GM23248 (cell line): ENCODE results near the gene RGS17. TPM values are rescaled to one million over a fixed set of nuclear protein-coding genes. Genes with fewer than 3 reads are reported as not detected.

Experiments
- DNase-seq: peaks from one replicate; pipeline ENCODE4 v3.0.0-alpha.2; 2015
- H2AFZ ChIP-seq: fragments of 200-600 bp; sonication (generic); 2 replicates; pipeline ENCODE4 v1.6.1; 2016; ENCODE audit warnings: antibody characterized with exemption
- H3F3A ChIP-seq: fragments of 200-600 bp; sonication (generic); 2 replicates; pipeline ENCODE4 v1.6.1; 2016; ENCODE audit warnings: mild to moderate bottlenecking, antibody characterized with exemption, mixed run types; ENCODE audit not compliant: insufficient read depth
- H3K27ac ChIP-seq: fragments of 200-600 bp; sonication (generic); 2 replicates; pipeline ENCODE4 v1.5.1; 2016; ENCODE audit warnings: mild to moderate bottlenecking
- H3K27me3 ChIP-seq: fragments of 200-600 bp; sonication (generic); replicated peaks from 2 replicates; pipeline ENCODE4 v1.6.1; 2016; ENCODE audit warnings: mild to moderate bottlenecking; ENCODE audit not compliant: insufficient read depth
- H3K36me3 ChIP-seq: fragments of 200-600 bp; sonication (generic); 2 replicates; pipeline ENCODE4 v1.6.1; 2016; ENCODE audit warnings: low read depth, mild to moderate bottlenecking
- H3K4me1 ChIP-seq: fragments of 200-600 bp; sonication (generic); 2 replicates; pipeline ENCODE4 v1.6.1; 2016; ENCODE audit warnings: mild to moderate bottlenecking; ENCODE audit not compliant: insufficient read depth
- H3K4me2 ChIP-seq: fragments of 200-600 bp; sonication (generic); one replicate; pipeline ENCODE4 v1.6.1; 2016; ENCODE audit warnings: mild to moderate bottlenecking; ENCODE audit not compliant: unreplicated experiment
- H3K4me3 ChIP-seq: fragments of 200-600 bp; sonication (generic); 2 replicates; pipeline ENCODE4 v1.5.1; 2016; ENCODE audit warnings: mild to moderate bottlenecking
- H3K79me2 ChIP-seq: fragments of 200-600 bp; sonication (generic); 2 replicates; pipeline ENCODE4 v1.6.1; 2016; ENCODE audit warnings: mild to moderate bottlenecking; ENCODE audit not compliant: insufficient read depth
- H3K9ac ChIP-seq: fragments of 200-600 bp; sonication (generic); 2 replicates; pipeline ENCODE4 v1.6.1; 2016; ENCODE audit warnings: mild to moderate bottlenecking
- H3K9me2 ChIP-seq: fragments of 200-600 bp; sonication (generic); 2 replicates; pipeline ENCODE4 v1.6.1; 2016; ENCODE audit warnings: mixed run types, mild to moderate bottlenecking, moderate library complexity; ENCODE audit not compliant: insufficient read depth
- H3K9me3 ChIP-seq: fragments of 200-600 bp; sonication (generic); one replicate; pipeline ENCODE4 v1.6.1; 2017; ENCODE audit warnings: low read depth
- H4K20me1 ChIP-seq: fragments of 200-600 bp; sonication (generic); 2 replicates; pipeline ENCODE4 v1.6.0; 2016; ENCODE audit not compliant: insufficient read depth
- EZH2 ChIP-seq: fragments of 200-600 bp; sonication (generic); IDR thresholded peaks from 2 replicates; pipeline ENCODE4 v1.6.1; 2018; ENCODE audit warnings: antibody characterized with exemption, mild to moderate bottlenecking; ENCODE audit not compliant: insufficient read depth, poor library complexity, severe bottlenecking
- EZH2phosphoT487 ChIP-seq: fragments of 200-600 bp; sonication (generic); IDR thresholded peaks from 2 replicates; pipeline ENCODE4 v1.6.1; 2018; ENCODE audit warnings: antibody characterized with exemption, moderate library complexity, mild to moderate bottlenecking, low read depth; ENCODE audit not compliant: insufficient read depth
- WGBS, 2 experiments: methylation state at CpG; one replicate each; pipeline ENCODE4 v1.1.6; 2015 to 2017; ENCODE audit warnings: low lambda C conversion rate in 2 of 2, low coverage in 1 of 2; ENCODE audit errors: missing lambda C conversion rate in 2 of 2; 5-methylcytosine and 5-hydroxymethylcytosine counted together
- in situ Hi-C: fragments of 300-500 bp; cut with MboI; formaldehyde crosslinking; loops from 2 replicates; pipeline ENCODE4 v1.15.0; 2020
- polyA plus RNA-seq: library from polyadenylated mRNA; unstranded; fragments of >200 nt; fragmentation: Nextera tagmentation; extraction: Ambion mirVana; gene quantifications from 2 replicates; pipeline ENCODE4 v1.2.1, GENCODE V29; 2016
- total RNA-seq: library from RNA; depleted of rRNA; stranded (reverse); fragments of >200 nt; shearing (Covaris generic); gene quantifications from 2 replicates; pipeline ENCODE4 v1.2.3, GENCODE V29; 2014

Gene RGS17
- total and polyA plus RNA-seq, 2 experiments from 2014 or later, result 0.36 to 1.1 TPM

- peaks cover 33% of the 10 kb centered on the region for H3K4me1 ChIP-seq
- H3K9me3 ChIP-seq, result no peaks in the 10 kb centered on the region
- no peaks in the 10 kb centered on the region for H4K20me1 ChIP-seq
- H3F3A ChIP-seq, result peaks cover 15% of the 10 kb centered on the region
- H3K36me3 ChIP-seq, result no peaks in the 10 kb centered on the region
- H3K4me3 ChIP-seq, result no peak overlapping the region
- in situ Hi-C loops, result no loop called here
- TF ChIP-seq EZH2phosphoT487, result no peak
- TF ChIP-seq EZH2, result no peak
- H3K79me2 ChIP-seq, result no peaks in the 10 kb centered on the region
- H3K4me2 ChIP-seq, result no peak overlapping the region
- no peak overlapping the region for H3K27ac ChIP-seq
- no peak for DNase-seq
- no peak overlapping the region for H2AFZ ChIP-seq
- H3K9ac ChIP-seq, result no peak overlapping the region
- H3K9me2 ChIP-seq, result no peaks in the 10 kb centered on the region
- no peaks in the 10 kb centered on the region for H3K27me3 ChIP-seq
These were observed 43.6 kb downstream of the RGS17 start for GRCh38 chr6:153087436-153087835.

DNA sequence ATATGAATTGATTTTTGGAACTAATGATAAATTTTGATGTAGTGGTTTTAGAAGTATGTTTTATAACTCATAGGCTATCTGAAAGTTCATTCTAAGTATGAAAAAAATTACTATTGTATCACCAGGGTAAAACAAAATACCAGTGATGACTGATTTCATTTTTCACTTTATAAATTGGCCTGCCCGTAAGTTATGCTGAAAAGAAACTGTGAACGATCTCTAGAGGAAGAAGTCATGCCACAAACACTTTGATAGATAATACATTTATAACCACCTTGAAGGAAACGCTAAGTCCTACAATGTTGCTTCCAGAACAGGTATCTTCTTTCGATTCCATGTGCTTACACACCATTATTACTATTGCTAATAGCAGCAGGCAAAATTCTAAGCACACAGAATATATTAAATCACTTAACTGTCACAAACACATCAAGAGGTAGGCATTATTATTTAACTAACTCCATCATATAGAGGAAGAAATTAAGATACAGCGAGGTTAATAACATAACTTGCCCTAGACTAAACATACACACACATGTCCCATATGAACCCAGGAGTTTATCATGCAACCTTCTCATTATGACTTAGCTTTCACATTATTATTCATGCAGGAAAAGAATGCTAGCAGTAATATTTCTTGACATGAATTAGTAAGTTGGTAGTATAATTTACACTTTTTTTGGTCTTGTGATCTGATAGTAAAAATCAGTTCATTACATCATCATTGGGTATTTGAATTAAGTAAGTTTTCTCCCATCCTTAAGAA, 44.7 kb downstream of the RGS17 start:
- no peaks in the 10 kb centered on the region for H4K20me1 ChIP-seq
- no peak for DNase-seq
- no peaks in the 10 kb centered on the region for H3K9me2 ChIP-seq
- no peak overlapping the region for H3K4me2 ChIP-seq
- H3K79me2 ChIP-seq, result no peaks in the 10 kb centered on the region
- H3K27me3 ChIP-seq, result no peaks in the 10 kb centered on the region
- no peaks in the 10 kb centered on the region for H3K36me3 ChIP-seq
- H3F3A ChIP-seq, result peaks cover 5% of the 10 kb centered on the region; the same call in 1 of the 2 replicates
- WGBS, 2 experiments, result 95 to 98% methylated on average over 5 of the region's 5 CpGs
- TF ChIP-seq EZH2phosphoT487 (no peak), EZH2 (no peak)
- H3K4me1 ChIP-seq, result peaks cover 23% of the 10 kb centered on the region
- no peak overlapping the region for H2AFZ ChIP-seq
- no peaks in the 10 kb centered on the region for H3K9me3 ChIP-seq
- H3K4me3 ChIP-seq, result no peak overlapping the region
- H3K9ac ChIP-seq, result no peak overlapping the region
- H3K27ac ChIP-seq, result no peak overlapping the region
- in situ Hi-C loops, result no loop called here

DNA sequence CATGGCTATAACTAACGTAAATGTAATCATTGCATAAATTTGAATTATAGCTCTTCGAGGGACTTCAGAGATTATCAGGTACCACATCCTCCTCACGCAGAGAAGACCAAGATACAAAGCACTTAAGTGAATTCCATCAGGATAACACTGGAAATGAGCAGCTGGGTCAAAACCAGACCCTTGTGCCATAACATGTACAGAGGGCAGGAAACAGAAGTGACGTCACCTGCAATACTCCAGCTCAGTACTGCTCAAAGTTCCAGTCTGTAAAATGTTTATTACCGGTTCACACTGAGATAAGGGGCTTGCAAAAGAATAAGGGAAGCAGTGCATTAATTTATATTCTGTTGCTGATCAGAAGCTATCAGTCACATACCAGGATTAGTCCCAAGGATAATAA, 45.8 kb downstream of the RGS17 start:
- no peaks in the 10 kb centered on the region for H3K9me3 ChIP-seq
- H3K4me1 ChIP-seq, result peaks cover 13% of the 10 kb centered on the region
- no peak overlapping the region for H3K4me2 ChIP-seq
- no peaks in the 10 kb centered on the region for H3K9me2 ChIP-seq
- no peak for DNase-seq
- no peaks in the 10 kb centered on the region for H3K36me3 ChIP-seq
- H3K4me3 ChIP-seq, result no peak overlapping the region
- no peak overlapping the region for H3K27ac ChIP-seq
- in situ Hi-C loops, result no loop called here
- H3K79me2 ChIP-seq, result no peaks in the 10 kb centered on the region
- no peak for TF ChIP-seq EZH2
- TF ChIP-seq EZH2phosphoT487, result no peak
- H4K20me1 ChIP-seq, result no peaks in the 10 kb centered on the region
- H3K27me3 ChIP-seq, result no peaks in the 10 kb centered on the region
- no peak overlapping the region for H3K9ac ChIP-seq
- WGBS, 2 experiments, result 89 to 90% methylated on average over 5 of the region's 5 CpGs
- no peak overlapping the region for H2AFZ ChIP-seq
- H3F3A ChIP-seq, result peaks cover 5% of the 10 kb centered on the region; the same call in 1 of the 2 replicates

DNA sequence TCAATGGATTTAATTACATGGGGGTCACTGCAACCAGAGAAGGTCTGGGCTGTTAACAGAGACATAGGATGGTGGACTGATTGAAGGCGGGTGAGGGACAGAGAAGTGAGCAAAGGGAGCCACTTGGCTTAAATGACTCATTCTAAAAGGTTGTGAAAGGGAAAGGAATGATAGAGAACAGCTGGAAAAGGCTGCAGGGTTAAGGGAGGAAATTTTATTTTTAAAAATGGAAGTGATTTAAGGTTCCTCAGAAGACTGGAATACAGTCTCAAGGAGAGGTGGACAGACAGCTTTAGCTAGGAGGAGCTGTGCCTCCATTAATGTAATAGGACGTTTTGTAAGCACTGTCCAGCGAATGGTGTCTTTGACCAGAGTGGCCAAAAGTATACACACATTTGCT, 46.7 kb downstream of the RGS17 start:
- Histone ChIP-seq H3K27me3 (no peaks in the 10 kb centered on the region), H3K9me2 (no peaks in the 10 kb centered on the region), H3K79me2 (no peaks in the 10 kb centered on the region), H3K36me3 (no peaks in the 10 kb centered on the region), H4K20me1 (no peaks in the 10 kb centered on the region), H3K27ac (no peak overlapping the region), H3K4me3 (no peak overlapping the region), H2AFZ (no peak overlapping the region), H3K4me2 (no peak overlapping the region), H3K9me3 (no peaks in the 10 kb centered on the region), H3K4me1 (peaks cover 8% of the 10 kb centered on the region; the same call in 1 of the 2 replicates), H3F3A (no peaks in the 10 kb centered on the region), H3K9ac (no peak overlapping the region)
- 68% methylated on average over 3 of the region's 3 CpGs for WGBS, 2 experiments
- TF ChIP-seq EZH2, result no peak
- TF ChIP-seq EZH2phosphoT487, result no peak
- DNase-seq, result peak; percentile 73
- in situ Hi-C loops, result no loop called here

- Histone ChIP-seq H3K9me2 (no peaks in the 10 kb centered on the region), H3K9me3 (no peaks in the 10 kb centered on the region), H3K9ac (no peak overlapping the region), H3K4me3 (no peak overlapping the region), H3F3A (no peaks in the 10 kb centered on the region), H3K36me3 (no peaks in the 10 kb centered on the region), H4K20me1 (no peaks in the 10 kb centered on the region), H3K27me3 (no peaks in the 10 kb centered on the region), H3K4me1 (peaks cover 8% of the 10 kb centered on the region; the same call in 1 of the 2 replicates), H3K79me2 (no peaks in the 10 kb centered on the region), H3K27ac (no peak overlapping the region), H3K4me2 (no peak overlapping the region), H2AFZ (no peak overlapping the region)
- no peak for TF ChIP-seq EZH2
- TF ChIP-seq EZH2phosphoT487, result no peak
- in situ Hi-C loops, result no loop called here
- DNase-seq, result no peak
These were observed 47.2 kb downstream of the RGS17 start for GRCh38 chr6:153083869-153084268.
